Gastroesophageal sphincter (tissue), 3 donors: ENCODE measurements around the gene ELMO1.

Experiments used
- EP300 ChIP-seq: sonication (generic); formaldehyde crosslinking; IDR thresholded peaks from one replicate; pipeline ENCODE4 v1.6.1; 2017; ENCODE audit warnings: antibody characterized with exemption, mild to moderate bottlenecking
- POLR2A ChIP-seq, 2 donors: fragments of 450-650 bp; IDR thresholded peaks; one replicate each; pipeline ENCODE4 v1.6.1; 2017; ENCODE audit warnings: antibody characterized with exemption in 2 of 2, mild to moderate bottlenecking in 2 of 2, moderate library complexity in 1 of 2
- POLR2AphosphoS5 ChIP-seq: sonication (generic); formaldehyde crosslinking; IDR thresholded peaks from one replicate; pipeline ENCODE4 v1.6.1; 2017; ENCODE audit warnings: antibody characterized with exemption
- TF ChIP-seq, protein P1 (sequence below), 4 experiments: fragments of 200-600 bp in 2 of 4; fragments of 450-650 bp in 2 of 4; sonication (generic) in 1 of 4; IDR thresholded peaks; one replicate each; pipeline ENCODE4 v1.5.1; 2017 to 2019; ENCODE audit warnings: antibody characterized with exemption in 4 of 4, mild to moderate bottlenecking in 2 of 4, moderate library complexity in 2 of 4

DNA sequence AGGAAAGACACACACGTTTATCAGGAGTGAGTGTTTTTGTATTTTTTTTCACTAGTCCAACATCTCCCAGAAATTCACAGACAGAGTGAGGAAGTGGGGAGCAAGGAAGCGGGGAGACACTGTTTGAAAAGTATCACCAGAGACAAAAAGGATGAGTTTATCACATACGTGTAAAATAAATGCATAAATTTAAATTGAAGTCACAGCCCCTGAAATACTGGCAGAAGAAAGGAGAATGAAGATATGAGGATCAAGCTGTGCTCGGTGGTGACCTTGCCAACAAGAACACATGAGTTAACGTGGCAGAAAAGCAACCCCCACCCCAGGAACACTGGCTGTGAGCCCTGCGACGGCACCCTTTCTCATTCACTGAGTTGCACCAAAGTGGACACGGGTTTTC lies 407.2 kb downstream of the ELMO1 start:
- TF ChIP-seq POLR2AphosphoS5 (no peak), POLR2A (IDR thresholded peaks at IDR 0.05) (no peak), EP300 (no peak)
- TF ChIP-seq, protein P1, sequence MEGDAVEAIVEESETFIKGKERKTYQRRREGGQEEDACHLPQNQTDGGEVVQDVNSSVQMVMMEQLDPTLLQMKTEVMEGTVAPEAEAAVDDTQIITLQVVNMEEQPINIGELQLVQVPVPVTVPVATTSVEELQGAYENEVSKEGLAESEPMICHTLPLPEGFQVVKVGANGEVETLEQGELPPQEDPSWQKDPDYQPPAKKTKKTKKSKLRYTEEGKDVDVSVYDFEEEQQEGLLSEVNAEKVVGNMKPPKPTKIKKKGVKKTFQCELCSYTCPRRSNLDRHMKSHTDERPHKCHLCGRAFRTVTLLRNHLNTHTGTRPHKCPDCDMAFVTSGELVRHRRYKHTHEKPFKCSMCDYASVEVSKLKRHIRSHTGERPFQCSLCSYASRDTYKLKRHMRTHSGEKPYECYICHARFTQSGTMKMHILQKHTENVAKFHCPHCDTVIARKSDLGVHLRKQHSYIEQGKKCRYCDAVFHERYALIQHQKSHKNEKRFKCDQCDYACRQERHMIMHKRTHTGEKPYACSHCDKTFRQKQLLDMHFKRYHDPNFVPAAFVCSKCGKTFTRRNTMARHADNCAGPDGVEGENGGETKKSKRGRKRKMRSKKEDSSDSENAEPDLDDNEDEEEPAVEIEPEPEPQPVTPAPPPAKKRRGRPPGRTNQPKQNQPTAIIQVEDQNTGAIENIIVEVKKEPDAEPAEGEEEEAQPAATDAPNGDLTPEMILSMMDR (IDR thresholded peaks at IDR 0.05): no peak
